ENCODE measurements around the gene RND3. TPM values are rescaled to one million over a fixed set of nuclear protein-coding genes. Genes with fewer than 3 reads are reported as not detected.

RND3 gene
- total RNA-seq, 2 experiments from 2014 or later: not detected

- Mint-ChIP-seq H3K4me3 (no peak overlapping the region), H3K4me1 (no peaks in the 10 kb centered on the region), H3K27me3 (peaks cover 2% of the 10 kb centered on the region), H3K9me3 (no peaks in the 10 kb centered on the region), H3K36me3 (ENCODE audit: low read depth) (no peaks in the 10 kb centered on the region), H3K27ac (no peak overlapping the region)
- no peak for DNase-seq
- POLR2A ChIA-PET: no interaction called here
- CTCF ChIA-PET: no interaction called here
Observed at GRCh38 chr2:150517951-150518680, 30.6 kb upstream of the RND3 start.

GRCh38 chr2:150513647-150514046 is 26.2 kb upstream of the RND3 start:
- no peak overlapping the region for H3K27ac Mint-ChIP-seq

GRCh38 chr2:150508497-150509137 is 21.1 kb upstream of the RND3 start:
- Mint-ChIP-seq H3K9me3 (no peaks in the 10 kb centered on the region), H3K4me3 (no peak overlapping the region), H3K36me3 (ENCODE audit: low read depth) (no peaks in the 10 kb centered on the region), H3K27me3 (no peaks in the 10 kb centered on the region), H3K27ac (no peak overlapping the region), H3K4me1 (no peaks in the 10 kb centered on the region)
- ChIA-PET POLR2A (no interaction called here), CTCF (no interaction called here)
- DNase-seq: no peak

More at GRCh38 chr2:150513647-150514046, 26.2 kb upstream of the RND3 start:
- Mint-ChIP-seq H3K27me3 (no peaks in the 10 kb centered on the region), H3K4me1 (no peaks in the 10 kb centered on the region), H3K36me3 (ENCODE audit: low read depth) (no peaks in the 10 kb centered on the region), H3K4me3 (no peak overlapping the region), H3K9me3 (no peaks in the 10 kb centered on the region)
- ChIA-PET CTCF (no interaction called here), POLR2A (no interaction called here)
- no peak for DNase-seq

GRCh38 chr2:150507071-150507470 is 19.6 kb upstream of the RND3 start:
- H3K9me3 Mint-ChIP-seq: no peaks in the 10 kb centered on the region
- no peak overlapping the region for H3K27ac Mint-ChIP-seq
- ChIA-PET POLR2A (no interaction called here), CTCF (no interaction called here)
- H3K36me3 Mint-ChIP-seq (ENCODE audit: low read depth): no peaks in the 10 kb centered on the region
- DNase-seq: no peak
- H3K4me1 Mint-ChIP-seq: no peaks in the 10 kb centered on the region
- no peaks in the 10 kb centered on the region for H3K27me3 Mint-ChIP-seq
- no peak overlapping the region for H3K4me3 Mint-ChIP-seq

- no peak for DNase-seq
- Mint-ChIP-seq H3K36me3 (ENCODE audit: low read depth) (no peaks in the 10 kb centered on the region), H3K4me3 (no peak overlapping the region), H3K9me3 (no peaks in the 10 kb centered on the region), H3K4me1 (no peaks in the 10 kb centered on the region), H3K27me3 (no peaks in the 10 kb centered on the region), H3K27ac (no peak overlapping the region)
- CTCF ChIA-PET: no interaction called here
- POLR2A ChIA-PET: no interaction called here
Observed at GRCh38 chr2:150505178-150505577, 17.7 kb upstream of the RND3 start.

GRCh38 chr2:150495993-150496627 is 8.6 kb upstream of the RND3 start:
- Mint-ChIP-seq H3K27me3 (no peaks in the 10 kb centered on the region), H3K27ac (no peak overlapping the region), H3K9me3 (no peaks in the 10 kb centered on the region), H3K4me1 (no peaks in the 10 kb centered on the region), H3K4me3 (no peak overlapping the region), H3K36me3 (ENCODE audit: low read depth) (no peaks in the 10 kb centered on the region)
- no peak for DNase-seq
- ChIA-PET POLR2A (no interaction called here), CTCF (no interaction called here)

- no peak overlapping the region for H3K4me3 Mint-ChIP-seq
- CTCF ChIA-PET: no interaction called here
Observed at GRCh38 chr2:150495001-150495400, 7.5 kb upstream of the RND3 start.

GRCh38 chr2:150494234-150494945 is 6.9 kb upstream of the RND3 start:
- POLR2A ChIA-PET: no interaction called here
- CTCF ChIA-PET: no interaction called here
- Mint-ChIP-seq H3K9me3 (no peaks in the 10 kb centered on the region), H3K4me1 (no peaks in the 10 kb centered on the region), H3K36me3 (ENCODE audit: low read depth) (no peaks in the 10 kb centered on the region), H3K4me3 (no peak overlapping the region), H3K27ac (no peak overlapping the region), H3K27me3 (peaks cover 5% of the 10 kb centered on the region)
- no peak for DNase-seq

More at GRCh38 chr2:150495001-150495400, 7.5 kb upstream of the RND3 start:
- no peak for DNase-seq
- Mint-ChIP-seq H3K36me3 (ENCODE audit: low read depth) (no peaks in the 10 kb centered on the region), H3K4me1 (no peaks in the 10 kb centered on the region), H3K27me3 (no peaks in the 10 kb centered on the region), H3K9me3 (no peaks in the 10 kb centered on the region), H3K27ac (no peak overlapping the region)
- POLR2A ChIA-PET: no interaction called here

- H3K36me3 Mint-ChIP-seq (ENCODE audit: low read depth): no peaks in the 10 kb centered on the region
- ChIA-PET CTCF (no interaction called here), POLR2A (no interaction called here)
- peaks cover 2% of the 10 kb centered on the region for H3K4me1 Mint-ChIP-seq
- H3K27ac Mint-ChIP-seq: no peak overlapping the region
- H3K9me3 Mint-ChIP-seq: no peaks in the 10 kb centered on the region
- H3K27me3 Mint-ChIP-seq: peaks cover 19% of the 10 kb centered on the region
- no peak overlapping the region for H3K4me3 Mint-ChIP-seq
- DNase-seq: no peak
Observed at GRCh38 chr2:150491943-150492342, 4.5 kb upstream of the RND3 start.

- no peak for DNase-seq
- peaks cover 7% of the 10 kb centered on the region for H3K4me1 Mint-ChIP-seq
- ChIA-PET CTCF (no interaction called here), POLR2A (no interaction called here)
- peaks cover 24% of the 10 kb centered on the region for H3K27me3 Mint-ChIP-seq
- H3K4me3 Mint-ChIP-seq: no peak overlapping the region
- H3K27ac Mint-ChIP-seq: no peak overlapping the region
- H3K36me3 Mint-ChIP-seq (ENCODE audit: low read depth): peaks cover 3% of the 10 kb centered on the region
- H3K9me3 Mint-ChIP-seq: no peaks in the 10 kb centered on the region
Observed at GRCh38 chr2:150491430-150491829, 4.0 kb upstream of the RND3 start.

GRCh38 chr2:150490466-150490865 is 3.0 kb upstream of the RND3 start:
- Mint-ChIP-seq H3K36me3 (ENCODE audit: low read depth) (peaks cover 3% of the 10 kb centered on the region), H3K4me1 (peaks cover 11% of the 10 kb centered on the region), H3K27ac (no peak overlapping the region), H3K4me3 (no peak overlapping the region), H3K9me3 (no peaks in the 10 kb centered on the region), H3K27me3 (peaks cover 34% of the 10 kb centered on the region)
- POLR2A ChIA-PET: no interaction called here
- CTCF ChIA-PET: no interaction called here
- DNase-seq: no peak

GRCh38 chr2:150486539-150487484 is 655 bp downstream of the RND3 start:
- Mint-ChIP-seq H3K27me3 (peaks cover 57% of the 10 kb centered on the region), H3K36me3 (ENCODE audit: low read depth) (peaks cover 3% of the 10 kb centered on the region), H3K27ac (no peak overlapping the region), H3K4me3 (peak overlapping the region; percentile 27), H3K4me1 (peaks cover 11% of the 10 kb centered on the region), H3K9me3 (no peaks in the 10 kb centered on the region)
- CTCF ChIA-PET: interaction anchor here (0.6 kb wide), 1 partner anchor 530 kb away, joined by 3 read pairs; no protein-coding TSS in a partner anchor
- DNase-seq: no peak
- POLR2A ChIA-PET: no interaction called here
